SK-N-SH treated with all-trans-retinoic acid at 6 μM for 48 hours (cell line): Measurements from ENCODE around the gene PRDM15.

Experiments
- ATAC-seq: fragments of 200-7000 bp; cut with Tn5 transposase; 3 replicates; pipeline ENCODE4 v1.9.1; 2020; ENCODE audit warnings: mild to moderate bottlenecking, moderate library complexity
- ARNTL ChIP-seq: fragments of 450-650 bp; formaldehyde crosslinking; IDR thresholded peaks from 2 replicates; pipeline ENCODE4 v1.5.0; 2020; ENCODE audit warnings: low read depth, mild to moderate bottlenecking, moderate library complexity, borderline replicate concordance
- BACH2 ChIP-seq: fragments of 250-450 bp; sonication (Bioruptor Pico); IDR thresholded peaks from 2 replicates; pipeline ENCODE4 v1.9.0; 2021; ENCODE audit warnings: mild to moderate bottlenecking, borderline replicate concordance
- CSDC2 ChIP-seq: fragments of 250-450 bp; sonication (Bioruptor Pico); IDR thresholded peaks from 2 replicates; pipeline ENCODE4 v1.5.0; 2020; ENCODE audit warnings: mild to moderate bottlenecking, moderate library complexity
- CSRNP3 ChIP-seq: fragments of 250-450 bp; sonication (Bioruptor Pico); IDR thresholded peaks from 2 replicates; pipeline ENCODE4 v1.5.1; 2021; ENCODE audit warnings: mild to moderate bottlenecking, moderate library complexity
- GLIS3 ChIP-seq: fragments of 250-450 bp; sonication (Bioruptor Pico); IDR thresholded peaks from 2 replicates; pipeline ENCODE4 v1.5.0; 2020; ENCODE audit warnings: mild to moderate bottlenecking, moderate library complexity
- ISL1 ChIP-seq: fragments of 250-450 bp; sonication (Bioruptor Pico); IDR thresholded peaks from 2 replicates; pipeline ENCODE4 v2.1.2; 2022; ENCODE audit warnings: mild to moderate bottlenecking, moderate library complexity
- OSR1 ChIP-seq: fragments of 250-450 bp; sonication (Bioruptor Pico); IDR thresholded peaks from 2 replicates; pipeline ENCODE4 v1.8.0; 2022; ENCODE audit warnings: moderate library complexity, mild to moderate bottlenecking, inconsistent platforms
- PPARA ChIP-seq: fragments of 250-450 bp; sonication (Bioruptor Pico); IDR thresholded peaks from 2 replicates; pipeline ENCODE4 v1.5.0; 2020; ENCODE audit warnings: mild to moderate bottlenecking, borderline replicate concordance
- RARB ChIP-seq: fragments of 250-450 bp; sonication (Bioruptor Pico); IDR thresholded peaks from 2 replicates; pipeline ENCODE4 v1.8.0; 2021; ENCODE audit warnings: mild to moderate bottlenecking, moderate library complexity
- SNAI2 ChIP-seq: fragments of 250-450 bp; sonication (Bioruptor Pico); IDR thresholded peaks from 2 replicates; pipeline ENCODE4 v1.5.0; 2020; ENCODE audit warnings: mild to moderate bottlenecking, moderate library complexity
- TCF4 ChIP-seq: fragments of 250-450 bp; sonication (Bioruptor Pico); IDR thresholded peaks from 2 replicates; pipeline ENCODE4 v1.8.0; 2021; ENCODE audit warnings: mild to moderate bottlenecking, moderate library complexity, borderline replicate concordance
- TSHZ2 ChIP-seq: fragments of 250-450 bp; sonication (Bioruptor Pico); IDR thresholded peaks from 2 replicates; pipeline ENCODE4 v1.5.0; 2020; ENCODE audit warnings: mild to moderate bottlenecking, moderate library complexity
- ZC3H10 ChIP-seq: fragments of 250-450 bp; sonication (Bioruptor Pico); IDR thresholded peaks from 2 replicates; pipeline ENCODE4 v1.5.1; 2021; ENCODE audit warnings: mild to moderate bottlenecking, moderate library complexity
- ZFP3 ChIP-seq: fragments of 250-450 bp; sonication (Bioruptor Pico); IDR thresholded peaks from 2 replicates; pipeline ENCODE4 v1.5.0; 2020; ENCODE audit warnings: mild to moderate bottlenecking, moderate library complexity
- ZFP30 ChIP-seq: fragments of 450-650 bp; formaldehyde crosslinking; IDR thresholded peaks from 2 replicates; pipeline ENCODE4 v1.5.0; 2022; ENCODE audit warnings: mild to moderate bottlenecking, moderate library complexity
- ZNF565 ChIP-seq: fragments of 450-650 bp; formaldehyde crosslinking; conservative IDR thresholded peaks from 2 replicates; pipeline ENCODE4 v1.5.0; 2020; ENCODE audit warnings: low read depth, mild to moderate bottlenecking, moderate library complexity
- ZNF70 ChIP-seq: fragments of 450-650 bp; formaldehyde crosslinking; IDR thresholded peaks from 2 replicates; pipeline ENCODE4 v1.5.0; 2020; ENCODE audit warnings: mild to moderate bottlenecking, moderate library complexity
- TF ChIP-seq, protein P1 (sequence below): fragments of 250-450 bp; sonication (Bioruptor Pico); IDR thresholded peaks from 2 replicates; pipeline ENCODE4 v1.8.0; 2021; ENCODE audit warnings: low read depth, mild to moderate bottlenecking, moderate library complexity, borderline replicate concordance
- TF ChIP-seq, protein P2 (sequence below): fragments of 250-450 bp; sonication (Bioruptor Pico); IDR thresholded peaks from 2 replicates; pipeline ENCODE4 v1.5.1; 2020; ENCODE audit warnings: low read depth, mild to moderate bottlenecking, moderate library complexity

PRDM15 gene

GRCh38 chr21:41759214-41759840 is 119.8 kb downstream of the PRDM15 start:
- peak; percentile 59 for ATAC-seq
- TF ChIP-seq ISL1 (CRISPR knock-in tag) (no peak), CSDC2 (CRISPR knock-in tag) (no peak), ZFP30 (CRISPR knock-in tag) (no peak), TSHZ2 (CRISPR knock-in tag) (no peak), ZNF565 (CRISPR knock-in tag) (no peak), GLIS3 (no peak), RARB (no peak), CSRNP3 (CRISPR knock-in tag) (no peak), ZFP3 (no peak), TCF4 (CRISPR knock-in tag) (no peak)
- TF ChIP-seq, protein P1, sequence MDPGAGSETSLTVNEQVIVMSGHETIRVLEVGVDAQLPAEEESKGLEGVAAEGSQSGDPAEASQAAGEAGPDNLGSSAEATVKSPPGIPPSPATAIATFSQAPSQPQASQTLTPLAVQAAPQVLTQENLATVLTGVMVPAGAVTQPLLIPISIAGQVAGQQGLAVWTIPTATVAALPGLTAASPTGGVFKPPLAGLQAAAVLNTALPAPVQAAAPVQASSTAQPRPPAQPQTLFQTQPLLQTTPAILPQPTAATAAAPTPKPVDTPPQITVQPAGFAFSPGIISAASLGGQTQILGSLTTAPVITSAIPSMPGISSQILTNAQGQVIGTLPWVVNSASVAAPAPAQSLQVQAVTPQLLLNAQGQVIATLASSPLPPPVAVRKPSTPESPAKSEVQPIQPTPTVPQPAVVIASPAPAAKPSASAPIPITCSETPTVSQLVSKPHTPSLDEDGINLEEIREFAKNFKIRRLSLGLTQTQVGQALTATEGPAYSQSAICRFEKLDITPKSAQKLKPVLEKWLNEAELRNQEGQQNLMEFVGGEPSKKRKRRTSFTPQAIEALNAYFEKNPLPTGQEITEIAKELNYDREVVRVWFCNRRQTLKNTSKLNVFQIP (CRISPR knock-in tag): no peak
- TF ChIP-seq, all 23 proteins: peak for 0

- TF ChIP-seq GLIS3 (no peak), RARB (no peak), SNAI2 (no peak), CSRNP3 (CRISPR knock-in tag) (no peak), OSR1 (CRISPR knock-in tag) (no peak), ZNF70 (CRISPR knock-in tag) (no peak), ARNTL (CRISPR knock-in tag) (no peak), ZFP30 (CRISPR knock-in tag) (no peak), BACH2 (CRISPR knock-in tag) (no peak), PPARA (no peak), ZFP3 (no peak), CSDC2 (CRISPR knock-in tag) (no peak), TCF4 (CRISPR knock-in tag) (no peak), TSHZ2 (CRISPR knock-in tag) (no peak), ZC3H10 (CRISPR knock-in tag) (no peak), ZNF565 (CRISPR knock-in tag) (no peak)
- TF ChIP-seq, protein P2, sequence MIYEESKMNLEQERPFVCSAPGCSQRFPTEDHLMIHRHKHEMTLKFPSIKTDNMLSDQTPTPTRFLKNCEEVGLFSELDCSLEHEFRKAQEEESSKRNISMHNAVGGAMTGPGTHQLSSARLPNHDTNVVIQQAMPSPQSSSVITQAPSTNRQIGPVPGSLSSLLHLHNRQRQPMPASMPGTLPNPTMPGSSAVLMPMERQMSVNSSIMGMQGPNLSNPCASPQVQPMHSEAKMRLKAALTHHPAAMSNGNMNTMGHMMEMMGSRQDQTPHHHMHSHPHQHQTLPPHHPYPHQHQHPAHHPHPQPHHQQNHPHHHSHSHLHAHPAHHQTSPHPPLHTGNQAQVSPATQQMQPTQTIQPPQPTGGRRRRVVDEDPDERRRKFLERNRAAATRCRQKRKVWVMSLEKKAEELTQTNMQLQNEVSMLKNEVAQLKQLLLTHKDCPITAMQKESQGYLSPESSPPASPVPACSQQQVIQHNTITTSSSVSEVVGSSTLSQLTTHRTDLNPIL (CRISPR knock-in tag): no peak
- TF ChIP-seq, all 23 proteins: peak for 0
- ATAC-seq: no peak
These were observed 120.6 kb downstream of the PRDM15 start for GRCh38 chr21:41758550-41758949.
